ENCODE data around the gene DDX39A.

The DDX39A gene

GRCh38 chr19:14433554-14434501 is 14.7 kb upstream of the DDX39A start:
- DNase-seq, result peak in 1 of 2 experiments; percentile 47

GRCh38 chr19:14432791-14433553 is 13.8 kb upstream of the DDX39A start, which contains the start of gene PKN1:
Gene PKN1 (plus strand): TSS chr19:14433306. CDS start chr19:14433522, 216 bp downstream.
- peak in 1 of 2 experiments; percentile 21 for DNase-seq

GRCh38 chr19:14430712-14431111 is 11.6 kb upstream of the DDX39A start:
- DNase-seq, result no peak

DNA sequence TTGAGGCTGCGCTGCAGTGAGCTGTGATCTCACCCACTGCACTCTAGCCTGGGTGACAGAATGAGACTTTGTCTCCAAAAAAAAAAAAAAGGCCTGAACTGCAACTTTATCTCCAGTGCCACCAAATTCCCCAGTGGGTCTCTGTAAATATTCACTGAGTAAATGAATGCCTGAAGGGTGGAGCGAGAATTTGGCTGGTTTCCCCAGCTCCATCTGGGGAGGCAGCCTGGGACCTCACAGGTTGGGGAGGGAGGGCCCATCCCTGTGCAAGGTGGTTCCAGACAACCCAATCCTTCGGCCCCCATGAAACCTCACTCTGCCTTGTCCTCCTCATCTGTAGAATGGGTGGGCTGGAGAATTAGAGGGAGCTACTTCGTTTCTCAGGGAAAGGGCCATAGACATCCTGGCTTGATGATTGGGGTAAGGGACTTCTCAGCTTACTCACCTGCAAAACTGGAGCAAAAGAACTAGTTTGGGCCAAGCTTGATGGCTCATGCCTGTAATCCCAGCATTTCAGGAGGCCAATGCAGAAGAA is 9.8 kb upstream of the DDX39A start:
- no peak for DNase-seq

- DNase-seq, result no peak
Measured at GRCh38 chr19:14427461-14427860, 8.3 kb upstream of the DDX39A start.

- DNase-seq, result no peak
Measured at GRCh38 chr19:14425696-14426138, 6.6 kb upstream of the DDX39A start.

- no peak for DNase-seq
Measured at GRCh38 chr19:14418856-14419105, 360 bp downstream of the DDX39A start.

GRCh38 chr19:14416817-14417231 is 2.3 kb downstream of the DDX39A start:
- no peak for DNase-seq

- DNase-seq, result no peak
Measured at GRCh38 chr19:14414926-14415690, 4.0 kb downstream of the DDX39A start.

DNA sequence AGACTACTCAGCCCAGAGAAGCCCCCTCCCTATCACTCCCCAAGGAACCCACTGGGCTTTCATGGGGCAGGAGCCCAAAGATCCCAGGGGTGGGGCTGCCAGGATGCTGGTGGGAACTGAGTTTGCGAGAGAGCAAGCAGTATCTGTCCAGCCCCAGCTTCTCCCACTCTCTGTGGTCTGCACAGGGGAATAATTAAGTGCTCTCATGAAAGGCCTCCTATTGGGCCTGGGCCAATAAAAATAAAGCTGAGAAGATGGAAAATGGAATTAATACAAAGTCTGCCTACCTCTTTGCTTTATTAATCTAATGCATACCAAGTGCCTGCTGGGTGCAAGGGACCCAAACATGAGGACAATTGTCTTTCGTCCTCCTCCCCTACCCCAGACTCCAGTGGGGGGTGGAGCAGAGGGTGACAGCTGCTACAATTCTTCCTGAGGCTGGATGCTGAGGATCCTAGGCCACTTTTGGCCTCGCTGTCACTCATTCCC is 5.4 kb downstream of the DDX39A start:
- DNase-seq, result no peak

GRCh38 chr19:14412996-14413692 is 6.0 kb downstream of the DDX39A start:
- DNase-seq, result no peak

- no peak for DNase-seq
Measured at GRCh38 chr19:14412324-14412995, 6.7 kb downstream of the DDX39A start.

GRCh38 chr19:14411938-14412245 is 7.2 kb downstream of the DDX39A start:
- no peak for DNase-seq

GRCh38 chr19:14411161-14411937 is 7.8 kb downstream of the DDX39A start:
- DNase-seq, result no peak

DNA sequence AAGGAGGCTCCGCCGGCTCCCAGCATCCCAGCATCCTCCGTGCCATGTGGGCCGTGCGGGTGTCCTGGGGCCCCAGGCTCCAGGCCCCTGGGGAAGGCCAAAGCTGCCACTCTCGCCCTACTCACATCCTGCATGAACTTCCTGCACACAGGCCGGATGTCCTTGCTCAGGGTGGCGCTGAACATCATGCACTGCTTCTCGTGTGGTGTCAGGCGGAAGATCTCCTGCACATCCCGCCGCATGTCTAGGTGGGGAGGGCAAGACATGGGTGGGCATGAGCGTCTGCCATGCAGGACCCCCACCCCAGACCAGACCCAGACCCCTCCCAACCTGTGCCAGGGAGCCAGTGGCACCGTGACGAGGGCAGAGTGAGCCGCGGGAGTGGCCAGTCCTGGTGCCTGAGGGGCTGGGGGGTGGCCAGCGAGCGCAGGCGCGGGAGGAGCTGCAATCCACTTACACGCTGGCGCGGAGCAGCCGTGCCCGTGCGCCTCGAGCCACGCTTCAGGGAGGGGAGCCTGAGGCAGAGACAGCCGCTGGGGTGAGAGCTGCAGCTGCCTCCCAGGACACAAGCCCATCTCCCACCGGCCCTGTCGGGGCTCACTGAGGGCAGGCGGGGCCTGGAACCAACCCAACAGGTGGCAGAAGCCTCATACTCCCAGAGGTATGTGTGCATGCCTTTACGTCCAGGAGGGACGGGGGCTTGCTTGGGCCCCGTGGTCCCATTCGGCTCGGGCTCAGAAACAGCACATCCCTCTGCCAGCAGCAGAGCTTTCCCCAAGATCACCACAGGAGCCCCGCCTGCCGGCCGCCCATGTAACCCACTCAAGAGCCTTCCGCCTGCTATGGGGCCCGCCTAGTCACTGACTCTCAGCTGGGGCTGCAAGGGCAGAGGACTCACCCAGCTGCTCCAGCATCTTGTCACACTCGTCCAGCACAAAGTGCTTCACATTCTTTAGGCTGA is 8.8 kb downstream of the DDX39A start:
- DNase-seq, result no peak

GRCh38 chr19:14409146-14410023 is 9.8 kb downstream of the DDX39A start:
- no peak for DNase-seq

DNA sequence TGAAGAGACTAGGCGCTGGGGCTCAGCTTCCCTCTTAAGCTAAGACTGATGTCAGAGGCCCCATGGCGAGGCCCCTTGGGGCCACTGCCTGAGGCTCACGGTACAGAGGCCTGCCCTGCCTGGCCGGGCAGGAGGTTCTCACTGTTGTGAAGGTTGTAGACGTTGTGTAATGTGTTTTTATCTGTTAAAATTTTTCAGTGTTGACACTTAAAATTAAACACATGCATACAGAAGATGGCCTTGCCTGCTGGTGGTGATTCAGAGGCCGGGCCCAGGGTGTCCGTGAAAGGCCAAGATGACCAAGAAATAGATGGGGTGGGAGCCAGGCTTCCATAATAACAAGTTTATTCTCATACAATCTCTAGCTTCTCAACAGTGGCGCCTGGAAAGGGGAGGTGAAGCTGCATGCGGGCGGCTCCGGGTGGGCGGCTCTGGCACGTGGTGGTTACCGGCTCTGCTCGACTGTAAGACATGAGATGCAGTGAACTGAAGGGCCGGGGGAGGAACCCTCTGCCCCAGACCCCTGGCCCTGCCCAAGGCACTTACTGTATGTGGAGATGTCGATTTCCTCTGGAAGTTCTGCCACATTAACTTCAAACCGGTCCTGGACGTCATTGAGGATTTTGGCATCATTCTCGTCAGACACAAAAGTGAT is 10.5 kb downstream of the DDX39A start:
- no peak for DNase-seq

All from SW 1271 (cell line).